ENCODE results near the gene RAP1GAP.

Gene RAP1GAP

GRCh38 chr1:21586222-21586621, 82.9 kb downstream of the RAP1GAP start:
- Histone ChIP-seq H3K4me3 (ENCODE audit: low read length) (no peak overlapping the region), H3K9ac (ENCODE audit: low read length) (no peak overlapping the region), H3K27me3 (ENCODE audit: control insufficient read depth, insufficient read depth, low read length) (no peaks in the 10 kb centered on the region), H3K27ac (ENCODE audit: low read length) (no peak overlapping the region), H3K9me3 (ENCODE audit: control insufficient read depth, low read depth, low read length) (no peaks in the 10 kb centered on the region), H3K36me3 (ENCODE audit: control insufficient read depth, low read depth, low read length) (no peaks in the 10 kb centered on the region), H3K4me1 (ENCODE audit: control insufficient read depth, low read depth, low read length) (peaks cover 3% of the 10 kb centered on the region)

- H3K4me1 ChIP-seq (ENCODE audit: control insufficient read depth, low read depth, low read length), result no peaks in the 10 kb centered on the region
These were observed 84.1 kb downstream of the RAP1GAP start for GRCh38 chr1:21585037-21585436.

GRCh38 chr1:21584096-21584495, 85.1 kb downstream of the RAP1GAP start:
- no peaks in the 10 kb centered on the region for H3K9me3 ChIP-seq (ENCODE audit: control insufficient read depth, low read depth, low read length)

More at GRCh38 chr1:21585037-21585436, 84.1 kb downstream of the RAP1GAP start:
- Histone ChIP-seq H3K27ac (ENCODE audit: low read length) (no peak overlapping the region), H3K9ac (ENCODE audit: low read length) (no peak overlapping the region), H3K9me3 (ENCODE audit: control insufficient read depth, low read depth, low read length) (no peaks in the 10 kb centered on the region), H3K27me3 (ENCODE audit: control insufficient read depth, insufficient read depth, low read length) (no peaks in the 10 kb centered on the region), H3K4me3 (ENCODE audit: low read length) (no peak overlapping the region), H3K36me3 (ENCODE audit: control insufficient read depth, low read depth, low read length) (no peaks in the 10 kb centered on the region)

GRCh38 chr1:21579791-21580190, 89.4 kb downstream of the RAP1GAP start:
- Histone ChIP-seq H3K27me3 (ENCODE audit: control insufficient read depth, insufficient read depth, low read length) (no peaks in the 10 kb centered on the region), H3K36me3 (ENCODE audit: control insufficient read depth, low read depth, low read length) (no peaks in the 10 kb centered on the region), H3K9ac (ENCODE audit: low read length) (no peak overlapping the region), H3K9me3 (ENCODE audit: control insufficient read depth, low read depth, low read length) (no peaks in the 10 kb centered on the region), H3K4me3 (ENCODE audit: low read length) (no peak overlapping the region), H3K27ac (ENCODE audit: low read length) (no peak overlapping the region), H3K4me1 (ENCODE audit: control insufficient read depth, low read depth, low read length) (no peaks in the 10 kb centered on the region)

More at GRCh38 chr1:21584096-21584495, 85.1 kb downstream of the RAP1GAP start:
- no peaks in the 10 kb centered on the region for H3K27me3 ChIP-seq (ENCODE audit: control insufficient read depth, insufficient read depth, low read length)
- no peaks in the 10 kb centered on the region for H3K4me1 ChIP-seq (ENCODE audit: control insufficient read depth, low read depth, low read length)
- H3K27ac ChIP-seq (ENCODE audit: low read length), result no peak overlapping the region
- H3K4me3 ChIP-seq (ENCODE audit: low read length), result no peak overlapping the region
- no peak overlapping the region for H3K9ac ChIP-seq (ENCODE audit: low read length)
- H3K36me3 ChIP-seq (ENCODE audit: control insufficient read depth, low read depth, low read length), result no peaks in the 10 kb centered on the region

GRCh38 chr1:21577933-21578332, 91.2 kb downstream of the RAP1GAP start:
- Histone ChIP-seq H3K27ac (ENCODE audit: low read length) (no peak overlapping the region), H3K4me1 (ENCODE audit: control insufficient read depth, low read depth, low read length) (peaks cover 4% of the 10 kb centered on the region), H3K36me3 (ENCODE audit: control insufficient read depth, low read depth, low read length) (no peaks in the 10 kb centered on the region), H3K9ac (ENCODE audit: low read length) (no peak overlapping the region), H3K4me3 (ENCODE audit: low read length) (no peak overlapping the region), H3K9me3 (ENCODE audit: control insufficient read depth, low read depth, low read length) (no peaks in the 10 kb centered on the region), H3K27me3 (ENCODE audit: control insufficient read depth, insufficient read depth, low read length) (no peaks in the 10 kb centered on the region)

GRCh38 chr1:21577324-21577723, 91.8 kb downstream of the RAP1GAP start:
- no peak overlapping the region for H3K4me3 ChIP-seq (ENCODE audit: low read length)
- no peak overlapping the region for H3K9ac ChIP-seq (ENCODE audit: low read length)
- H3K4me1 ChIP-seq (ENCODE audit: control insufficient read depth, low read depth, low read length), result peaks cover 4% of the 10 kb centered on the region
- no peaks in the 10 kb centered on the region for H3K27me3 ChIP-seq (ENCODE audit: control insufficient read depth, insufficient read depth, low read length)
- no peaks in the 10 kb centered on the region for H3K9me3 ChIP-seq (ENCODE audit: control insufficient read depth, low read depth, low read length)
- no peaks in the 10 kb centered on the region for H3K36me3 ChIP-seq (ENCODE audit: control insufficient read depth, low read depth, low read length)
- H3K27ac ChIP-seq (ENCODE audit: low read length), result no peak overlapping the region

GRCh38 chr1:21576798-21577187, 92.4 kb downstream of the RAP1GAP start:
- H3K9ac ChIP-seq (ENCODE audit: low read length), result no peak overlapping the region

GRCh38 chr1:21576031-21576797, 92.9 kb downstream of the RAP1GAP start:
- Histone ChIP-seq H3K36me3 (ENCODE audit: control insufficient read depth, low read depth, low read length) (no peaks in the 10 kb centered on the region), H3K9ac (ENCODE audit: low read length) (no peak overlapping the region)

More at GRCh38 chr1:21576798-21577187, 92.4 kb downstream of the RAP1GAP start:
- H3K27ac ChIP-seq (ENCODE audit: low read length), result no peak overlapping the region
- H3K27me3 ChIP-seq (ENCODE audit: control insufficient read depth, insufficient read depth, low read length), result no peaks in the 10 kb centered on the region
- peaks cover 4% of the 10 kb centered on the region for H3K4me1 ChIP-seq (ENCODE audit: control insufficient read depth, low read depth, low read length)
- H3K36me3 ChIP-seq (ENCODE audit: control insufficient read depth, low read depth, low read length), result no peaks in the 10 kb centered on the region
- no peak overlapping the region for H3K4me3 ChIP-seq (ENCODE audit: low read length)
- no peaks in the 10 kb centered on the region for H3K9me3 ChIP-seq (ENCODE audit: control insufficient read depth, low read depth, low read length)

GRCh38 chr1:21575351-21575942, 93.7 kb downstream of the RAP1GAP start:
- Histone ChIP-seq H3K27ac (ENCODE audit: low read length) (no peak overlapping the region), H3K36me3 (ENCODE audit: control insufficient read depth, low read depth, low read length) (no peaks in the 10 kb centered on the region), H3K9ac (ENCODE audit: low read length) (no peak overlapping the region), H3K27me3 (ENCODE audit: control insufficient read depth, insufficient read depth, low read length) (no peaks in the 10 kb centered on the region), H3K9me3 (ENCODE audit: control insufficient read depth, low read depth, low read length) (no peaks in the 10 kb centered on the region), H3K4me1 (ENCODE audit: control insufficient read depth, low read depth, low read length) (peaks cover 4% of the 10 kb centered on the region), H3K4me3 (ENCODE audit: low read length) (no peak overlapping the region)

More at GRCh38 chr1:21576031-21576797, 92.9 kb downstream of the RAP1GAP start:
- Histone ChIP-seq H3K4me3 (ENCODE audit: low read length) (no peak overlapping the region), H3K27ac (ENCODE audit: low read length) (no peak overlapping the region), H3K9me3 (ENCODE audit: control insufficient read depth, low read depth, low read length) (no peaks in the 10 kb centered on the region), H3K4me1 (ENCODE audit: control insufficient read depth, low read depth, low read length) (peaks cover 4% of the 10 kb centered on the region), H3K27me3 (ENCODE audit: control insufficient read depth, insufficient read depth, low read length) (no peaks in the 10 kb centered on the region)

- Histone ChIP-seq H3K4me3 (ENCODE audit: low read length) (no peak overlapping the region), H3K27me3 (ENCODE audit: control insufficient read depth, insufficient read depth, low read length) (no peaks in the 10 kb centered on the region), H3K27ac (ENCODE audit: low read length) (no peak overlapping the region), H3K9me3 (ENCODE audit: control insufficient read depth, low read depth, low read length) (no peaks in the 10 kb centered on the region), H3K9ac (ENCODE audit: low read length) (no peak overlapping the region), H3K4me1 (ENCODE audit: control insufficient read depth, low read depth, low read length) (peaks cover 4% of the 10 kb centered on the region), H3K36me3 (ENCODE audit: control insufficient read depth, low read depth, low read length) (no peaks in the 10 kb centered on the region)
These were observed 94.5 kb downstream of the RAP1GAP start for GRCh38 chr1:21574466-21575151.

- H3K36me3 ChIP-seq (ENCODE audit: control insufficient read depth, low read depth, low read length), result no peaks in the 10 kb centered on the region
- no peak overlapping the region for H3K9ac ChIP-seq (ENCODE audit: low read length)
- H3K4me1 ChIP-seq (ENCODE audit: control insufficient read depth, low read depth, low read length), result peaks cover 4% of the 10 kb centered on the region
- no peaks in the 10 kb centered on the region for H3K27me3 ChIP-seq (ENCODE audit: control insufficient read depth, insufficient read depth, low read length)
- H3K4me3 ChIP-seq (ENCODE audit: low read length), result no peak overlapping the region
- H3K9me3 ChIP-seq (ENCODE audit: control insufficient read depth, low read depth, low read length), result no peaks in the 10 kb centered on the region
- H3K27ac ChIP-seq (ENCODE audit: low read length), result no peak overlapping the region
These were observed 95.1 kb downstream of the RAP1GAP start for GRCh38 chr1:21573971-21574465.

Data from iPS-18a (cell line).